HG02884 (cell line): Measurements from ENCODE around the gene CCDC68.

Source experiments
- ATAC-seq: cut with Tn5 transposase; IDR thresholded peaks from one replicate; pipeline ENCODE4 v1.9.1; 2021; ENCODE audit warnings: mild to moderate bottlenecking, moderate library complexity; ENCODE audit not compliant: unreplicated experiment

CCDC68 gene

GRCh38 chr18:54923339-54923956 is 35.8 kb downstream of the CCDC68 start:
- ATAC-seq: no peak

DNA sequence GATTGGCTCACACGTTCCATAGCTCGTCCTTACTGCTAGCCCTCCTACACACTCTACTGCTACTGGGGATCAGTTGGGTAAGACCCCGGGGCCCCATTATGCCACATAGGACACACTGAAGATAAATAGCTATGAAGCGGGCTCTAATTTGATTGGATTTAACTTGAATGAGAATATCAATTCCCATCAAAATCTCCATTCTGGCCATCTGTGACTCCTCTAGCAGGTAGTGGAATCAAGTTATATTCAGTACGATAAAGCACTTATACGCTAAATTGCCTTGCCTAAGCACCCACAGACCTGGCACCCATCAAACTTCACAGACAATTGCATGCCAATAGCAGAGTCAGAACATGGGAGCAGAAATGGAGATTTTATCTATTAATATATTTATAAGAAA is 39.8 kb downstream of the CCDC68 start:
- no peak for ATAC-seq

DNA sequence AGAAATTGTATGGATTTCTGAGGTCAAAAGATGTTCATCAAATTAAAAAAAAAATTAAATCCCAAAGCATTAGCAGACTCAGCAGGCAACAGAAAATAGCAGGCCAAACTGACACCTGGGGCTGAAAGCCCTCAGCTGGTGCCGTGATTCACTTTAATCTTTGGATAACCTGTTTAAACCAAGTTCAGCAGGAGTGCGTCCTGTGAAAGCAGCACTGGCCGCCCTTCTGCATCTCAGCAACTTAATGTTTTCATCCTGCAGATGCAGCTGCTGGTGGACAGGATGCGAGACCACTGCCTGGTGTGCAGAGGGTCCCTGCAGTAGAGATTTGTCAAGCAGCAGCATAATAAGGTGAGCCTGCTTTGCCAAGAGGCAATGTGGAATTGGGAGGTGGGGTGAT is 41.2 kb downstream of the CCDC68 start:
- ATAC-seq: no peak

DNA sequence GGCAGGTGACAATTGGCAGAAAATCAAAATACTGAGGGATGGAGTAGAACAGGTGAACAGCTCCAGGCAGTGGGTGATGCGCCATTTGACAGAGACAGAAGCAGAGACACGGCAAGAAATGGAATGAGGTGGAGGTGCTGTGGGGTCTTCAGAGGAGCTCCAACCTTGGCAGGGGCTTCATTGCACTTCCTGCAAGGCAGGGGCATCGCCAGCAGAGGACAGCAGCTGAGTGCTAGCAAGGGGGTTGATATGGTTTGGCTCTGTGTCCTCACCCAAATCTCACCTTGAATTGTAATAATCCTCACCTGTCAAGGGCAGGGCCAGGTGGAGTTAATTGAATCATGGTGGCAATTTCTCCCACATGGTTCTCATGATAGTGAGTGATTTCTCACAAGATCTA is 42.8 kb downstream of the CCDC68 start:
- no peak for ATAC-seq

- no peak for ATAC-seq
Observed at GRCh38 chr18:54914816-54915215, 44.4 kb downstream of the CCDC68 start.

- ATAC-seq: no peak
Observed at GRCh38 chr18:54911551-54911950, 47.7 kb downstream of the CCDC68 start.

GRCh38 chr18:54910161-54910919 is 48.9 kb downstream of the CCDC68 start:
- no peak for ATAC-seq

DNA sequence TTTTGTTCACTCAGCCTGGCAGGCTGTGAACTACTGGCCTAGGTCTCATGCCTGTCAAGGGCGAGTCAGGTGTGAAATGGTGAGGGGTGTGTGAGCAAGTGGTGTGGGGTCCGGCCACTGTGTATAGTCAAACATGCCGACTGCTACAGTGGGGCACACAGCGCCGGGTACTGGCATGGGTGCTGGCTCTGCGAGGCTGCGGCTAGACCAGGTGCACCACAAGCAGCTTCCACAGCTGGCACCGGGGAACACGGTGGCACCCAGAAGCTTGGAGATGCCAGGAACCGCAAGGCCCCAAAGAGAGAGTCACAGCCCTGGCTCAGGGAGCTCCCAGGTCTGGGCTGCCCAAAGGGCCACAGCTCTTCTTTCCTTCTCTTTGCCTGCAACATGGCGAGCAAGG is 49.7 kb downstream of the CCDC68 start:
- ATAC-seq: no peak

- ATAC-seq: no peak
Observed at GRCh38 chr18:54906331-54907185, 52.7 kb downstream of the CCDC68 start.

DNA sequence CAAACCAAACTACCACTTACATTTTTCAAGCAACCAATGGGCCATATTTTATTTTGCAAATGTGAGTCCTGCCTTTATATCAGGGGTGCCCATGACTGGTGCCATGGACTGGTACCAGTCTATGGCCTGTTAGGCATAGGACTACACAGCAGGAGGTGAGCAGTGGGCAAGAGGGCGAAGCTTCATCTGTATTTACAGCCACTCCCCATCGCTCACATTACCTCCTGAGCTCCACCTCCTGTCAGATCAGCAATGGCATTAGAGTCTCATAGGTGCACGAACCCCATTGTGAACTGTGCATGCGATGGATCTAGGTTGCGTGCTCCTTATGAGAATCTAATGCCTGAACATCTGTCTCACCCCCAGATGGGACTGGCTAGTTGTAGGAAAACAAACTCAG is 53.6 kb downstream of the CCDC68 start:
- no peak for ATAC-seq

GRCh38 chr18:54904581-54904980 is 54.7 kb downstream of the CCDC68 start:
- ATAC-seq: no peak

- no peak for ATAC-seq
Observed at GRCh38 chr18:54900290-54900689, 59.0 kb downstream of the CCDC68 start.

DNA sequence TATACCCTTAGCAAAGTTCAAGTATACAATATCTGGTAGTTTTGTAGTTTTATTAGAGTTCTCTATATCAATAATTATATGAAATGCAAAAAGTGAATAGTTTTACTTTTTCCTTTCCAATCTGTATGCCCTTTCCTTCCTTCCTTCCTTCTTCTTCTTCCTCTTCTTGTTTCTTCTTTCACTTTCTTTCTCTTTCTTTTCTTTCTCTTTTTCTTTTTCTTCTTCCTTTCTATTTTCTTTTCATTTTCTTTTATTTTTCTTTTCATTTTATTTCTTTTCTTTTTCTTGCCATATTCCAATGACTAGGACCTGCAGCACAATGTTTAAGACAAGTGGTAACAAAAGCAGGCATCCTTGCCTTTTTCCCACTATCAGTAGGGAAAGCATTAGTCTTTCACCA is 59.8 kb downstream of the CCDC68 start:
- ATAC-seq: no peak

DNA sequence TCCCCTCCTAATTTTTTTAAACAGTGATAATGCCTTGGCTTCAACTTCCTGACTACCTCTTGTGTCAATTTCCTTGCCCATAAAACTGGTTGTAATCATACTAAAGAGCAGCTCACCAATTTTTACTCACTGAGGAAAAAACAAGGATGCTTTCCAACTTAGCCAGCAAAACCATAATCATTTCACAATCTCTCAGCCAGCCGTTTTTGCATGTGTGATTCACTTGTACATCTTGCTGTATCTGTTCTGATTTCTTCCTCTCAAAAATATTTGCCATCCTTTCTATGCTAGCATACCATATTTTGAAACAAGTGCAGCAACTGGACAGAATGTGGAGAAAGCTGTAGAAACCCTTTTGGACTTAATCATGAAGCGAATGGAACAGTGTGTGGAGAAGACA is 70.3 kb downstream of the CCDC68 start:
- no peak for ATAC-seq

- no peak for ATAC-seq
Observed at GRCh38 chr18:54888378-54888777, 70.9 kb downstream of the CCDC68 start.

DNA sequence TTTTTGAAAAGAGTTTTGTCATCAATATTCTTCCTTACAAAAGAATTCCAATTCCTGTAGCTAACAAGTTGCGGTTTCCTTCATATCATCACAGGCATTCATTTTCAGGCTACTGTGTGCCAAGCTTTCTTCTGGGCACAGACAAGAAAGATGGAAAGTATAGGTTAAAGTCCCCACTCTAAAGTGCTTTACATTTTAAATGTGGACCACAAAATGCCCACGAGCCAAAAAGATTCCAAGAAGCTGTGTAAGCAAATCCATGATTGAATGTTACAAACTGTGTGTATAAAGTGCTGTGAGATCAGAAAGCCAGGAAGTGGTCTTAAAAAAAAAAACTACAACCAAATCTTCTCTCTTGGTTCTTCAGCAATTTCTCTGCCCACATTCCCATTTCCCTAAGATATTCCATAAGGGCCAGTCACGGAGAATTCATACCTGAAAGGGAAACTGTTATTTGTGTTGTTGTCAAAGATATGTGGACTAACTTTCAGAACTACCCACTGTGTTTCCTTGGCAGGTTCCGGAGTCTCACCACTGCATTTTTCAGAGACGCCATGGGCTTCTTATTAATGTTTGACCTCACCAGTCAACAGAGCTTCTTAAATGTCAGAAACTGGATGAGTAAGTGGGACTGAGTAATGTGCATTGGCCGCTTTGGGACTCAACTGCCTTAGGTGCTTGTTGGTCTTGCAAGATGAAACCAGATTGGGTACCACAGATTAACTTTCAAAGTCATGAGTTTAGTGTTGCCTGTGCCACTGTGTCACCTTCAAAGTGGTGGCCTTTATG is 75.3 kb downstream of the CCDC68 start:
- no peak for ATAC-seq

DNA sequence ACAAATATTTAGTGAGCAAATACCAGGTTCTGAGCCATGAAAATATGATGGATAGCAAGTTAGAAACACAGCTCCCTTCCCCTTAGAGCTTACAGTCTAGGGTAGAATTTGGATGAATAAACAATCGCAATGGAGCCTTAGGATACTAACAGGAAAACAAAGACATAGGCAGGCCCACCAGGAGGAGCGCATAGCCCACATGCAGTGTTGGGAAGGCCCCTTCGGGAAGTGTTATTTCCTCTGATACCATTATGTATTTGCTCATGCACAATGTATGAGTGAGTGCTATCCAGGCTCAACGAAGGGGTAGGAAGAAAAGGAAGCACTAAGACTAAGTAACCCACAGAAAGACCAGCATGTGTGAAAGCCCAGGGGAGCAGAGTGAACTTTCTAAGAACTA is 76.9 kb downstream of the CCDC68 start:
- no peak for ATAC-seq

GRCh38 chr18:54881229-54881768 is 78.0 kb downstream of the CCDC68 start:
- no peak for ATAC-seq

- ATAC-seq: no peak
Observed at GRCh38 chr18:54880395-54881105, 78.7 kb downstream of the CCDC68 start.

DNA sequence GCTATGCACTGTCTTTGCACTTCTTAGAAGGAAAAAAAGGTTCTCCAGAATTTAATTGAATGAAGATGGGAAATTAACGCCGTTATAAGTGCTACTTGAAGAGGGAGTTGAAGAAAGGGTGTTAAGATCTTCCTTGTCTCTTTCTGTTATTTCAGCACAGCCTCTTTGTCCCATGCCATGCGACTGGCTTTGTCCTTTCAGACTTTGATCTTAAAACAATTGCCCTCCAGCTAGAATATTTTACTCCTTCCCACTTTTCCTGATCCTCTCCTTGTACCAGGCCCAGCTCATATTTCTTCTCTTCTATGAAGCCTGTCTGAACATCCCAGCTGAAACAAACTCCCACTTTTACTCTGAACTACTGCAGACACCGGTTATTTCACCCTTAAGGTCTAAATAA is 79.6 kb downstream of the CCDC68 start:
- no peak for ATAC-seq
